ENCODE measurements around the gene SLC44A3.
A peak's percentile ranks its signal among the peaks of the same experiment; 100 is the strongest.

Gene SLC44A3

DNA sequence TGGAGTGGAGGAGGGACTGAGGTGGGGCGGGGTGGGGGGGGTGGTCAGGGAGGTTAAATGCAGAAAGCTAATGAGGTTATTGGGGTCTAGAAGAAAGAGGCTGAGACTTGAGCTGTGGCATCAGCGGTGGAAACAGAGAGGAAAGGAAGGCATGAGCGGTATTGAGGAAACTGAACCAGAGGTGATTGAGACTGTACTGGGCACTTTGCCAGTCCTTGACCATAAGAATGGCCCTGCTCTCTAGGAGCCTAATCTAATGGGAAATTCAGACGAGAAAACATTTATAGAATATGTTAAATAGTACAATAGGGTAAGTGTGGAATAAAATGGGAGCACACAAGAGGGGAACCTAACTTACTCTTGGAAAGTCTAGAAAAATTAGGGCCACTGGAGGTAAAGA, 23.7 kb downstream of the SLC44A3 start:
- DNase-seq: no peak

GRCh38 chr1:94846308-94846707, 26.2 kb downstream of the SLC44A3 start:
- DNase-seq: no peak

- DNase-seq: no peak
These were observed 31.4 kb downstream of the SLC44A3 start for GRCh38 chr1:94851571-94851970.

- DNase-seq: no peak
These were observed 32.6 kb downstream of the SLC44A3 start for GRCh38 chr1:94852788-94853187.

DNA sequence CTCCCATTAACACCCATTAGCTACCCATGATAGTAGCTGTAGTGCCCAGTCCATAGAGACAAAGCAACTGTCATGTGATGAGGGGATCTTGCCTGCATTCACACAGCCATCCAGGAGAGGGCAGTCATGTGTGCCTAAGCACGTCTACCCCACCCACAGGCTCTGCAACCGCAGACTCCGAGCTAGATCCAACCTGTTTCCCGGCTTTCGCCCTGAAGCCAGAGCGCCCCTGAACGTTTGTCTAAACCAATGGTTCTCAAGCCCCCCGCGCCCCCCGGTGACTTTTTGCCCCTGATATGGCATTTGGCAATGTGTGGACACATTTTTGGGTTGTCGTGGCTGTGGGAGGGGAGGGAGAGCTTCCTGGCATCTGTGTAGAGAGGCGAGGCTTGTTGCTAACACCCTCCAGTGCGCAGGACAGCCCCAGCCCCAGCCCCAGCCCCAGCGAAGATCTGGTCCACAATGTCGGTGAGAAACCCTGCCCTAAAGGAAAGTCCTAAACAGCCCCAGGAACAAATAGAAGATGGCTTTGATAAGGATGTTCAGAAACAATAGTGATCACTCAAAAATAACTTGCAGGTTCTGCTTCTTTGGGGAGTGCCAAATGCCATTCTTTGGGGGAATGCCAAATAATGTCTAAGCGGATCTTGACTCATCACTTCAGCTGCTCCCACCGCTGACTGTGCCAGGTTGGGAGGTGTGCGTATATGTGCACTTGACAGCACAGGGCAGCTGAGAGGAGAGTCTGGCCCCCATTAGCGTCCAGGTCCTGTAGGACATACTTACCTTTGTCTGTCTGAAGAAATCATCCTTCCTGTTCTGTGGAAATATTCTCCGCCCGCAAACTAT, 34.5 kb downstream of the SLC44A3 start:
- peak; percentile 93 for DNase-seq

GRCh38 chr1:94855307-94855700, 35.1 kb downstream of the SLC44A3 start:
- no peak for DNase-seq

DNA sequence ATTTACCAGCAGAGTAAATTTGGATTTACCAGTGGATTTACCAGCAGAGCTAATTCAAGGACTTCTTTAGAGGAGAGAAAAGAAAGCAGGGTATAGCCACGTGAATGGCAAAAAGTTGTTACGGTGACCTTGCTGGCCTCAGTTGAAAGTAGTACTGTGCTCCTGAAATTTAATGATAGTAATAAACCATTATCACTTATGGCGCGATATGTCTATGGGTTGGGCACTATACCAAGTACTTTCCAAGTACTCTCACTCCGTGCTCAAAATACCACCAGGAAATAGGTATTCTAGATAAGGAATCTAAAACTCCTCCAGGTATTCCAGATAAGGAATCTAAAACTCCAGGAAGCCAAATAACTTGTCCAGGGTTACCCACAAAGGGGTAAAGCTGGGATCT, 35.8 kb downstream of the SLC44A3 start:
- no peak for DNase-seq

GRCh38 chr1:94856868-94857267, 36.7 kb downstream of the SLC44A3 start:
- DNase-seq: no peak

GRCh38 chr1:94858276-94858675, 38.1 kb downstream of the SLC44A3 start:
- no peak for DNase-seq

GRCh38 chr1:94859174-94859573, 39.0 kb downstream of the SLC44A3 start:
- DNase-seq: no peak

- no peak for DNase-seq
These were observed 42.6 kb downstream of the SLC44A3 start for GRCh38 chr1:94862718-94863117.

DNA sequence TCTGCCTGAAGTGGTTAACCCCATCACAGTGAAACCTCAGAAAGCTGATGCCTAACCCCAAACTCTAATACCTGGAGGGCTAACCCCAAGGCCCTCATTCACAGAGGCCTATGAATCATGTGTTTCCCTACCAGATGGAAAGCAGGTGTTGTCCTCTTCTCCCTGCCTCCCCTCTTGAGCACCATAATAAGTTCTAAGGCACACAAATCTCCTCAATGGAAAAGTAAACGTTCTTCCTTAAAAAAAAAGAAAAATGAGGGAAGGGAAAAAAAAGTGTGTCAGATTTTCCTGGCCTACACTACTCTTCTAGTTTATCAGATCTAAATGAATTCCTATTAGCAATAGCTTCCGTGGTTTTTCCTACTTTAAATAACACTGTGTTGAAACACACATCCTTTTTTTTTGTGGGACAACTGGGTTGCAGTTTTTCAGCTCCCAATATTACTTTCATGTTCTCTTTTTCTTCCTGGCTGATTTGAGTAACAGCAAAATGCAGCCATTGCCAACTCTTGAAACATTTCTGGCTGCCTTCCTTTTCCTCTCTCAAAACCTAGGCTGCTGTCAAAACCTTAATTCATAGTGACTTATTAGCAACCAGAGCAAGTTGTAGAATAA, 43.2 kb downstream of the SLC44A3 start:
- DNase-seq: no peak

DNA sequence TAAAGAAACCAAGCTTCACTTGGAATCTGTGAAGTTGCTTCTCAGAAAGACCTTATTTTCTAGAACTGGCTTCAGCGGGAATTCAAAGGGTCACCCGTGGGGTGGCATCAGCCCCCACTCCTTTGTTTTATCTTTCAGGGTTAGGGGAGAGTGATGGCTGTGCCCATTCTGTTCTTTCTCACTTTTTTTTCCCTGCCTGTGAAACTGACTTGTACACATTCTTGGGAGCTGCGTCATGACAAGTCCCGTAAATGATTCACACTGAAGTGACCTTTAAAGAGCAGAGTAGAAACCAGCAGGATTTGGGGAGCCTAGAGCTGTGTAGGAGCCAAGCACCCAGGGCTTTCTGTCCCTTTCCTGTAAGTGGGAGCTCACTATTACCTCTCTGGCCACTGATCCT, 43.8 kb downstream of the SLC44A3 start:
- no peak for DNase-seq

DNA sequence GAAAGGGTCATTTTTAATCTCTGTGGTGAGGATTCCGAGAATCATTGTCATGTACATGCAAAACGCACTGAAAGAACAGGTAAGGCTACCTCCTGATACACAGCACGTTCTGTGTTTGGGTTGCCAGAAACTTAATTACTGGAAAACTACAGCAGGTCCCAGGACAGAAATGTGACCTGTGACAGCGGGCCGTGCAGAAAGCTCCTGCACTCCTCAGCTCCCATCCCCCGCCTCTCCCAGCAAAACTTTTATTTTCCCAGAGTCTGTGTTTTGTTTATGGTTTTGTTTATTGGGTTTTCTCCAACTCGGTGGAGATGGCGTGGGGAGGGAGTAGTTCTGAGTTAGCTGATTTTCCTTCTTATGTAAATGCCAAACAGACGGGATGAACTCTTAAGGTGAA, 44.7 kb downstream of the SLC44A3 start:
- no peak for DNase-seq

- peak; percentile 48 for DNase-seq
These were observed 45.2 kb downstream of the SLC44A3 start for GRCh38 chr1:94865360-94865759.

DNA sequence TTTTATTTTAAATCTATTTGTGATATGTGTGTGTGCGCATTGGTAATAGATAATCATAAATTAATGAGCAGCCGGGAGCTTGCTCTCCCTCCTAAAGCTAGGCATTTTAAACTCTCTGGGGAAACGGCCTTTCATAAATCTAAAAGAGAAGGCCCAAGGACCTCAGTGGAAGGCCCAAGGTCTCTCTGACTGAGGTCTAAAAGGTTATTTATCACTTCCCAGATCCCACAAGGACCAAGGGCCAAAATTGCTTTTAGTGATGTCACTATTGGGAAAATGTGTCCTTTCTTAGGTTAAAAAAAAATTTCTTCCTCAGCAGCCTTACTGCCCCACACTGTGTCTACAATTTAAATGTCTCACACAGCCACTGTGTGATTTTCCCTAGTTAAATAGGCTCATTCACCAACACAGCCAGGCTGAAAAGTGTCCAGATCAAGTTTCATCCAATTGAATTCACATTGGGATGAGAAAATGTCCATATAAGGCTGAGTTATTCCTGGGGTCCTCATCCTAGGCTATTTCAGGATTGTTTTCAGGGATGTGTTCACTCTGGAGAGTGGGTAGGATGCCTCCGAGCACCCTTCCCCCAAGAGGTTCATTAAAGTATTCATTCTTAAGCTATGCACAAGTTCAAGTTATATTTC, 46.1 kb downstream of the SLC44A3 start:
- DNase-seq: peak; percentile 47

- DNase-seq: no peak
These were observed 50.9 kb downstream of the SLC44A3 start for GRCh38 chr1:94871031-94871430.

DNA sequence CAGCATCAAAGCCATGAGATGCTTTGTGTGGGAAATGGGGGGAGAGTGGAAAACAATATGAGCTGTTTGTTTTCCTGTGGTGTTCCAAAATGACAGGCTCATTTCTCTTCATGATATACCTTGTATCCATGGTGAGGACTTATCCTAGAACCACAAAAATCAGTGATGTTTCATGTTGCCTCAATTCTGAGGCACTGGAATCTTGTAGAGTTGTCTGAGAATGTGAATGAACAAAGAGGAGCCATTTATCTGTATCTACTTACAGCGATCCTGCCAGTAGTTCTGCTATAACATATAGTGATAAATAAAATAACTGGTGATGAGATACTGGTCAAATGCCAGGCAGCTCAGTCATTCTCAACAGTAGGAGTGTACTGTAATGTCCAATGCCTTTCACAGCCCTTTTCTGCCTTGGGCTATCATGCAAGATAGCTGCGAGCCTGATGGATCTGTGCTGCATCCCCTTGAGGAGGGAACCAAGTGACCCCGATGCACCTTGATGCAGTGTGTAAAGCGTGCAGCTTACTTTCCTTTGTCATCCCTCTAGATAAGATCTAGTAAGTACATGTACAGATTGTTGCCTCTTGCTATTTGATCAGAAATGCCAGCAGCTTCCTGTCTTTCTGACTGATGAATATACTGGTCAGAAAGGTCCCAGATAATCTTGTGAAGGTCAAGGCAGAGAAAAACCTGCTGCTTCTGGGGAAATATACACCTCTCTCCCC, 52.8 kb downstream of the SLC44A3 start:
- no peak for DNase-seq

DNA sequence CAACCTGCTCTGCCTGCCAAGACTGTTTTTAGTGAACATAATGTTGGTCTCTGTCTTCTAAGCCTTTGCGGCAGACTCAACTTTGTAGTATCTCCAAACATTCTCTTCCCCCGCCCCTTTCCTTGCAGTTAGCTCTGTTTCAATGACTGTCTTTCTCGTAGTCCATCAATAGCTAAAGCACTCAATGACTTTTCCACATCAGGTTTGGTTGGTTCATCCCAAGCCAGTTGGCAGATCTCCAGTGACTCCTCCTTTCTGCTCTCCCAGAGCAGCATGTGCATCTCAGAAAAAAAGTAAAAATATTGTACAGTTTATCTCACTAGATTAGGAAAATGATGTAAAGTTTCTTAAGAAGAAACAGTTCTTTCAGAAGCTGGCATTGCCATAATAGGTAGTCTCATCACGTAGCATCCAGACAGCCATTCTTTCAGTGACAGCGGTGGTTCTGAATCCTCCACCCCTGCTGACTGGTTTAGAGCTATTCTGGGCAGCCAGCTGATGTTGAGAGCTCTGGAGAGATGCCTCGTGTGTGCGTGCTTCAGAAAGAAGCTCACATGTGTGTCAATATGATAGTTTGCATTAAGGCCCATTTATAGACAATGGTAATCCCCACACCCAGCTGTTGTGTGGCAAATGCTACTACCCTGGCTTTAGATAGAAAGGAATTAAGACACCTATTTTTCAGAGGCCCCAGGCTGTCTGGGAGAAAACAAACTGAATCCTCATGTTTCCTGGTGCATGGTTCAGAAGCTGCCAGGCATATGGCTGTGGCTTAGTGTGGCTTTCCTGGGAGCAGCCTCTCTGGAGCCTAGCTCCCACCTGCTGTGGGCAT, 53.6 kb downstream of the SLC44A3 start:
- DNase-seq: peak; percentile 79

DNA sequence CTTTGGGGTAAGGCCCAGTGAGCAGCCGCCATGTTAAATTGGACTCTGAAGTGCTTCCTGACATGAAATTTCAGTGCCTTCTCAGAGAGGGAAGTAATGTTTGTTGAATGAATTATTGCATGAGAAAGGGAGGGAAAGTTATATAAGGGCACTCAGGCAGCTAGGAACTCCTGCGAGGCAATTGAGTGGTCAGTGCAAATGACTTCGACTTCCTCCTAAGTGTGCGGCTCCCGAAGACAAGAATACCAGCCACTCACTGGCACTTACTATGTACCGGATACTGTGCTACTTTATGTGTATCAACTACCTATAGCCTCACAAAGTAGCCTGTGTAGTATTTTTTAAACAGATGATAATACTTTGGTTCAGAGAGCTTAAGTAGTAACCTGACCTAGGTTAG, 54.3 kb downstream of the SLC44A3 start:
- no peak for DNase-seq

DNA sequence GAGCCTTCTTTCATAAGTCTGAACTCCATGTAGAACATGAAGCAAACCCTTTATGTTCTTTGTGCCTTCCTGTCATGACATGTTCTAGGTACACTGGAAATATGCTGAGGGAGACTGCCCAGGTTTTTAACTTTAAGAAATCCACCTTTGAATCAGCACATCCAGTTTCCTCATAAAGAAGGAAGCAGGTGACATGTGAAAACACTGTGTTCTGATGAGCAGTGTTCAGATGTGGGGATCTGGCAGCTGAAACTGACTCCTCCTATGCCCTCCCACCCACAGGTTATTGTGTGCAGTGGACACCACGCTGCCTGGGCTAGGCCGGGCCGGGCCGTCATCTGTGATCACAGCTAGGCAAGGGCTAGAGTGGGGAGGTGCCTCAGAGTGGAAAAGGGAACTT, 55.6 kb downstream of the SLC44A3 start:
- DNase-seq: no peak

GRCh38 chr1:94876362-94876761, 56.2 kb downstream of the SLC44A3 start:
- DNase-seq: no peak
